ENCODE measurements around the gene PLPP2.

PLPP2 gene

DNA sequence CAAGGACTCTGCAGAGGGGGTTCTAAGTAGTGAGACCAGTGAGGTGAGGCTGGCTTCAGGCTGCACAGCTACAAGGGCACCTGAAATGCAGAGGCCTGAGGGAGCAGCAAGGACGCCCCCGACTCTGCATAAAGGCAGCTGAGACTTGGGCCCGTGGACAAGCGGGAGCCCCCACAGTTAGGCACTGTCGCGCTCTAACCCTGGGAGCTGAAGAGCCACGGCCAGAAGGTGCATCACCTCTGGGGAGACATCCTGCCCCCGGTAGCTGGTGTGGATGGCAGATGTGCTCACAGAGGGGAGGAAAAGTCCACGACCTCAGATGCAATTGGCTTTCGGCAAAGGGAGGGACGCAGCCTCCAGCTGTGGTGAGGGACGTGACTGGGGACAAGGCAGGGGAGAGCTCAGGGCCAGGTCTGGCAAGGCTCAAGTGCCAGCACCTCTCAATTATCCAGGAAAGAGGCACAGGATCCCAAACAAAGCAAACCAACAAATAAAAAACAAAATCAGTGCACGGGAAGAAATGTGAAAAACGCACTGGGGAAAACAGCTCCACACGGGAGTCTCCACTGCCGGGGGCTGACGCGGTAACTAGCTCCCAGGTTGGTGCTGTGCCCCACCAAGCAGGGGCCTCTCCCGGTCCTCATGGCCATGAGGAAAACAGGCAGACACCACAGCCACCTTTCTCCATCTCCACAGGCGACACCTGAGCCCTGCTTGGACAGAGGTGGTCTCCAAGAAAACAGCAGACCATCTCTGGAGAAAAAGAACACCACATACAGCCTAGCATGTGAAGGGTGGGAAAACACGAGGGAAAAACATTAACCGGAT is 23.0 kb upstream of the PLPP2 start:
- TF ChIP-seq, protein P1, sequence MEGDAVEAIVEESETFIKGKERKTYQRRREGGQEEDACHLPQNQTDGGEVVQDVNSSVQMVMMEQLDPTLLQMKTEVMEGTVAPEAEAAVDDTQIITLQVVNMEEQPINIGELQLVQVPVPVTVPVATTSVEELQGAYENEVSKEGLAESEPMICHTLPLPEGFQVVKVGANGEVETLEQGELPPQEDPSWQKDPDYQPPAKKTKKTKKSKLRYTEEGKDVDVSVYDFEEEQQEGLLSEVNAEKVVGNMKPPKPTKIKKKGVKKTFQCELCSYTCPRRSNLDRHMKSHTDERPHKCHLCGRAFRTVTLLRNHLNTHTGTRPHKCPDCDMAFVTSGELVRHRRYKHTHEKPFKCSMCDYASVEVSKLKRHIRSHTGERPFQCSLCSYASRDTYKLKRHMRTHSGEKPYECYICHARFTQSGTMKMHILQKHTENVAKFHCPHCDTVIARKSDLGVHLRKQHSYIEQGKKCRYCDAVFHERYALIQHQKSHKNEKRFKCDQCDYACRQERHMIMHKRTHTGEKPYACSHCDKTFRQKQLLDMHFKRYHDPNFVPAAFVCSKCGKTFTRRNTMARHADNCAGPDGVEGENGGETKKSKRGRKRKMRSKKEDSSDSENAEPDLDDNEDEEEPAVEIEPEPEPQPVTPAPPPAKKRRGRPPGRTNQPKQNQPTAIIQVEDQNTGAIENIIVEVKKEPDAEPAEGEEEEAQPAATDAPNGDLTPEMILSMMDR (IDR thresholded peaks at IDR 0.05; ENCODE audit: low read depth, low read length), result no peak
- no peak overlapping the region for H3K4me3 ChIP-seq (ENCODE audit: low read depth, low read length)

DNA sequence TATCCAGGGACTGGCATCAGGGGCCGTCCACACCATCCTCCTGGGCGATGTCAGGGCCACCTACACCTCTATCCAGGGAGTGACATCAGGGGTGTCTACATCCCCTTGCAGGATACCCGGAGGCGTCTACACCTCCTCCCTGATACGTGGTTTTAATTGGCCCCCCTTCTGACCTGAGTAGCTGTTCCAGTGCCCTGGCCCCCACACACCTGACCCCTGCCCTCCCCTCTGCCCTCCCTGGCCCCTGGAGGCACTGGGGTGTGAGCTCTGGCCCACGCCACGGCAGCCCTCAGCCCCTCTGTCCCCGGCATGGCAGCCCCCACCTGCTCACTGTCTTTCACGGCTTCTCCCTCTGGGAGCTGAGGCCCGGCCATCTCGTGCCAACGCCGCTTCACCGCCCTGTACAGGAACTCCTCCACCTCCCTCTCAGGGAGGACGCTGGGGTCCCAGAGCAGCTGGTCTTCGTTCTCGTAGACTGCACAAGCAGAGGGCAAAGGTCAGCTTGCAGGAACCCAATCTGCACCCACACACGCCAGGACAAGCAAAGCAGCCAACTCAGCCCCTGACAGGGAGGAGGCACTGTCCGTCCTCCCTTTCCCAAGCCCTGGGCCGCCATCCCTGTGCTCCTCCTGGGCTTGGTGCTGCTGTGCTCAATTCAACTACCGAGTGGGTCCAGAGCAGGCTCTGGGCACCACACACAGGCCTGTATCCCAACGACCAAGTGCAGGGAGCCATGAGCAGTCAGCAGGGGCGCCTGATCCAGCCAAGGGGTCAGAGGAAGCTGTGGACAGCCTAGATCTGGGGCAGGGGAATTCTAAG is 22.2 kb upstream of the PLPP2 start:
- TF ChIP-seq, protein P1 (IDR thresholded peaks at IDR 0.05; ENCODE audit: low read depth, low read length), result no peak
- H3K4me3 ChIP-seq (ENCODE audit: low read depth, low read length), result no peak overlapping the region

DNA sequence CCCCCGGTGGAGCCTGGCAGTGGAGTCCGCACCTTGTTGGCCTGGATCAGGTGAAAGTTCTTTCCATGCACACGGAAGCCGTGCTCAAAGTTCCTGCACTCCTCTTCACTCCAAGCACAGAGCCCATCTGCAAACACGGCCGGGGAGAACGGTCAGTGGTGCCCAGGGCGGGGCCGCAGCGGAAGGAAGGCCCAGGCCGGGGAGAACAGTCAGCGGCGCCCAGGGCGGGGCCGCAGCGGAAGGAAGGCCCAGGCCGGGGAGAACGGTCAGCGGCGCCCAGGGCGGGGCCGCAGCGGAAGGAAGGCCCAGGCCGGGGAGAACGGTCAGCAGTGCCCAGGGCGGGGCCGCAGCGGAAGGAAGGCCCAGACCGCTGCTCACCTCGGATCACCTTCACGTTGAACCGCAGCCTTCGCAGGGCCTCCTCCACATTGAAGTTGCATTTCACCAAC is 20.6 kb upstream of the PLPP2 start:
- TF ChIP-seq, protein P1 (IDR thresholded peaks at IDR 0.05; ENCODE audit: low read depth, low read length), result no peak
- H3K4me3 ChIP-seq (ENCODE audit: low read depth, low read length), result no peak overlapping the region

DNA sequence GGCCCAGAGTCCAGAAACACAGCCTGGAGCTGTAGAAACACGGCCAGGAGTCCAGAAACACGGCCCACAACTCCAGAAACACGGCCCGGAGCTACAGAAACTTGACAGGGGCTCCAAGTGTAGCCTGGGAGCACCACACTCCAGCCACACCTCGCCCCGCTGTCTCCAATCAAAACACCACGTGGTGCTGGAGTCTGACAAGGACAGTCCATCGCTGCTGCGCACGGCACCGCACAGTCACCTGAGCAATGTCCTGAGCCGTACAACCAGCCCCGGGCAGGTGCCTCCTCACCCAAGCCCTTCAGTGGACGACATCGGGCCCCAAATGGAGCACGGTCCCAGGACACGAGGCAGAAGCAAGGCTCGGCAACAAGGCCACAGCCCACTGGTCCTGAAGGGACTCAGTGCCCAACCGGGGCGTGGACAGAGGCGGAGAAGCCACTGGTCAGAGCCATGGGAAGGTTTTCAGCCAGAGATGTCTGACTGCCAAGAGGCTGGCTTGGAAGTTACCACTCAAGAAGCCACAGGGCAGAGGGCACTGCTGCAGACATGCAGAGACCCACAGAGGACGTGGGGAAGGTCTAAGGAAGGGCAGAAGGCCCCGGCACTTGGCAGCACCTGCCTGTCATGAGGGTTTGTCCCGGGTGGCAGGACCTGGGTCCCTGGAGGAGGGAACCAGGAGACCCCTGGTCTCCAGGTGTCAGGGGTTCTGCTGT is 19.7 kb upstream of the PLPP2 start:
- TF ChIP-seq, protein P1 (IDR thresholded peaks at IDR 0.05; ENCODE audit: low read depth, low read length), result no peak
- H3K4me3 ChIP-seq (ENCODE audit: low read depth, low read length), result no peak overlapping the region

DNA sequence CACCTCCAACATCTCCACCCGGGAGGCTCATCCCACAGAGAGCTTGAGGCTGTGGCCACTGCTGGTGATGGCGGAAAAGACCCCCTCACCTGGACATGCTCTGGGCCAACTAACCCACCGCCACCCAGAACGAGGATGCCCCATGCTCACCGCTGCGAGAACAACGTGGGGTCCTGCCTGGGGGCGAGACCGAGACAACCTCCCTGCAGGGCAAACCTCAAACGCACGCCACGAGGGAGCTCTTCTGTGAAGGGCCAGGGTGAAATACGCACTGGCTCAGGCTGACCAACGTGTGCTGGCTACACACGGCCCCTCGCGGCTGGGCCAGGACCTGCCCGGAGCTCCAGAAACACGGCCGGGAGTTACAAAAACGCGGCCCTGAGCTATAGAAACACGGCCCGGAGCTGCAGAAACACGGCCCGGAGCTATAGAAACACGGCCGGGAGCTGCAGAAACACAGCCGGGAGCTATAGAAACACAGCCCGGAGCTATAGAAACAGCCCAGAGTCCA is 19.0 kb upstream of the PLPP2 start:
- TF ChIP-seq, protein P1 (IDR thresholded peaks at IDR 0.05; ENCODE audit: low read depth, low read length), result no peak
- no peak overlapping the region for H3K4me3 ChIP-seq (ENCODE audit: low read depth, low read length)

DNA sequence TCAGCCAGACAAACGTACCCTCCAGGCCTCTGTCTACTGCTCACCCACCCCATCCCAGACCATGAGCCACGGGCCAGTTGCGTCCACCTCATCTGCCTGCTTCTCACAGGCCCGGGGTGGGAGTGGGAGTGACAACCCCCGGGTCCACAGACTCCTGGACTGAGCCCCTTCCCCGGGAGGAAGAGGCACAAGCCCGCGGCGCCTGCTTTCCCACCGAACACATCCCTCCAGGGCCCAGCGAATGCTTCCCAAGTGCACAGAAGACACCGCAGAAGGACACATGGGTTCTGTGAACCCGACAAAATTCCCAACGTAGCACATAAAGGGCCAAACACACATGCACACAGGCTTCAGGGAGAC is 18.0 kb upstream of the PLPP2 start:
- H3K4me3 ChIP-seq (ENCODE audit: low read depth, low read length), result no peak overlapping the region
- TF ChIP-seq, protein P1 (IDR thresholded peaks at IDR 0.05; ENCODE audit: low read depth, low read length), result no peak
